Stomach smooth muscle (tissue), 2 donors: Measurements from ENCODE around the gene DMXL1.

Experiments used
- H3K27ac ChIP-seq: one replicate; pipeline ENCODE4 v1.7.0; 2013; ENCODE audit warnings: mild to moderate bottlenecking, low read length, inconsistent platforms
- H3K27me3 ChIP-seq, 2 donors: one replicate each; pipeline ENCODE4 v1.7.0; 2013; ENCODE audit warnings: low read length in 2 of 2; ENCODE audit not compliant: insufficient read depth in 2 of 2, control insufficient read depth in 1 of 2
- H3K36me3 ChIP-seq, 2 donors: one replicate each; pipeline ENCODE4 v1.7.0; 2013; ENCODE audit warnings: low read length in 2 of 2; ENCODE audit not compliant: control insufficient read depth in 2 of 2, insufficient read depth in 2 of 2
- H3K4me1 ChIP-seq: one replicate; pipeline ENCODE4 v1.7.0; 2013; ENCODE audit warnings: low read length; ENCODE audit not compliant: control insufficient read depth, insufficient read depth
- H3K4me3 ChIP-seq, 2 donors: one replicate each; pipeline ENCODE4 v1.7.0; 2013; ENCODE audit warnings: low read length in 2 of 2
- H3K9ac ChIP-seq, 2 donors: one replicate each; pipeline ENCODE4 v1.7.0; 2013; ENCODE audit warnings: low read length in 2 of 2, mild to moderate bottlenecking in 1 of 2
- H3K9me3 ChIP-seq, 2 donors: one replicate each; pipeline ENCODE4 v1.7.0; 2013; ENCODE audit warnings: low read length in 2 of 2; ENCODE audit not compliant: control insufficient read depth in 2 of 2
- donor health status: healthy.
- donor health status: Pancreatic carcinoma.

DMXL1 gene

DNA sequence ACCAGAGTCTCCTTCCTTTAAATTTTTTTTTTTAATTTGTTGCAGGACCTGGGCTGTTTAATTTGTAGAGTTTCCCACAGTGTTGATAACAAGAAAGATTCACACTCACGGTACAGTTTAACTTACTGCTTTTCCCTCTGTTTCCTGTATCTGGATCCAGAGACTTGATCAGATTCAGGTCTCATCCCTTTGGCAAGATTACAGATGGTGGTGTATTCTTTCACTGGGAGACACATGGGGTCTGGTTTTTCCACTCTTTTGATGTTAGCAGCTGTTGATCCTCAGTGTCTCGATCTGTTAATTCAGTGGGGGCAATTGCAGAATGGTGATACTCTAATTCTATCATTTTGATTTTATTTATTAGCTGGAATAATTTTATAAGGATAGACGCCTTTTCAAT lies 209.5 kb downstream of the DMXL1 start:
- H3K4me3 ChIP-seq = no peak overlapping the region
- H3K27ac ChIP-seq = no peak overlapping the region
- H3K4me1 ChIP-seq = no peaks in the 10 kb centered on the region
- H3K9me3 ChIP-seq = no peaks in the 10 kb centered on the region
- no peaks in the 10 kb centered on the region for H3K27me3 ChIP-seq
- no peaks in the 10 kb centered on the region for H3K36me3 ChIP-seq
- H3K9ac ChIP-seq = no peak overlapping the region

GRCh38 chr5:119282628-119283027 lies 211.7 kb downstream of the DMXL1 start:
- no peak overlapping the region for H3K9ac ChIP-seq
- H3K4me1 ChIP-seq = no peaks in the 10 kb centered on the region
- H3K36me3 ChIP-seq = no peaks in the 10 kb centered on the region
- no peaks in the 10 kb centered on the region for H3K27me3 ChIP-seq
- H3K4me3 ChIP-seq = no peak overlapping the region
- no peaks in the 10 kb centered on the region for H3K9me3 ChIP-seq
- no peak overlapping the region for H3K27ac ChIP-seq

GRCh38 chr5:119284031-119284430 lies 213.1 kb downstream of the DMXL1 start:
- no peak overlapping the region for H3K9ac ChIP-seq
- no peaks in the 10 kb centered on the region for H3K9me3 ChIP-seq
- no peaks in the 10 kb centered on the region for H3K36me3 ChIP-seq
- no peak overlapping the region for H3K27ac ChIP-seq
- no peaks in the 10 kb centered on the region for H3K27me3 ChIP-seq
- H3K4me1 ChIP-seq = no peaks in the 10 kb centered on the region
- H3K4me3 ChIP-seq = no peak overlapping the region

- H3K9me3 ChIP-seq = no peaks in the 10 kb centered on the region
- H3K9ac ChIP-seq = no peak overlapping the region
- H3K27ac ChIP-seq = no peak overlapping the region
- no peaks in the 10 kb centered on the region for H3K36me3 ChIP-seq
- H3K4me3 ChIP-seq = no peak overlapping the region
- no peaks in the 10 kb centered on the region for H3K27me3 ChIP-seq
- peaks cover 2% of the 10 kb centered on the region for H3K4me1 ChIP-seq
These were observed 214.4 kb downstream of the DMXL1 start for GRCh38 chr5:119285070-119285916.

GRCh38 chr5:119286511-119287488 lies 215.9 kb downstream of the DMXL1 start:
- Histone ChIP-seq H3K36me3 (no peaks in the 10 kb centered on the region), H3K4me3 (no peak overlapping the region), H3K9ac (no peak overlapping the region), H3K27ac (no peak overlapping the region), H3K27me3 (no peaks in the 10 kb centered on the region), H3K9me3 (no peaks in the 10 kb centered on the region), H3K4me1 (peaks cover 3% of the 10 kb centered on the region)

DNA sequence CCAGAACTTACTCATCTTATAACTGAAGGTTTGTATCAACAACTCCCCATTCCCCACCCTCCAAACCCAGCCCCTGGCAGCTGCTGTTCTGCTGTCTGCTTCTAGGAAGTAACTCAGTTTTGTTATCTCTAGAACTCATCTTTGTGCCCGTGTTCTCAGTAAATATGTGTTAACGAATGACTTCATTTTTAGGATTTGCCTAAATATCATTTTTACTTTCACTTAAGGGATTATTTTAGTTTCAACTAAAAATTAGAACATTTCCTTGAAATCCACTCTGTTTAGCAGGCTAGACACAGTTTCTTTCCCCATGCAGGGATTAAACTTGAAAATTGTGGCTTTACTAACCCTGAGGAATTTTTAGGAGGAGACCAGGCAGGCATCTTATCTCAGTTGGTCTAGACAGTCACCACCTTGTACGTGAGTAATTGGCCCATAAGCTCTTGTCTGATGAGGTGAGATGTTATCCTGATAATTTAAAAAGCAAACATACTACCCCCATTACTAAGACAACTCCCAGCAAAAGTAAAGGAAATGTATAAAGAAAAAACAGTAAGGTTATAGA lies 216.7 kb downstream of the DMXL1 start:
- Histone ChIP-seq H3K27ac (no peak overlapping the region), H3K27me3 (no peaks in the 10 kb centered on the region), H3K4me3 (no peak overlapping the region), H3K36me3 (no peaks in the 10 kb centered on the region), H3K9ac (peak overlapping the region in 1 of 2 donors; percentile 29), H3K4me1 (peaks cover 3% of the 10 kb centered on the region), H3K9me3 (no peaks in the 10 kb centered on the region)

GRCh38 chr5:119288379-119289033 lies 217.6 kb downstream of the DMXL1 start:
- H3K27ac ChIP-seq = no peak overlapping the region
- H3K36me3 ChIP-seq = no peaks in the 10 kb centered on the region
- no peak overlapping the region for H3K9ac ChIP-seq
- H3K9me3 ChIP-seq = no peaks in the 10 kb centered on the region
- H3K4me1 ChIP-seq = peaks cover 3% of the 10 kb centered on the region
- H3K27me3 ChIP-seq = no peaks in the 10 kb centered on the region
- H3K4me3 ChIP-seq = no peak overlapping the region

GRCh38 chr5:119289438-119290044 lies 218.7 kb downstream of the DMXL1 start:
- peaks cover 3% of the 10 kb centered on the region for H3K4me1 ChIP-seq
- H3K27me3 ChIP-seq = no peaks in the 10 kb centered on the region
- no peaks in the 10 kb centered on the region for H3K9me3 ChIP-seq
- no peak overlapping the region for H3K27ac ChIP-seq
- no peak overlapping the region for H3K4me3 ChIP-seq
- no peak overlapping the region for H3K9ac ChIP-seq
- H3K36me3 ChIP-seq = no peaks in the 10 kb centered on the region

DNA sequence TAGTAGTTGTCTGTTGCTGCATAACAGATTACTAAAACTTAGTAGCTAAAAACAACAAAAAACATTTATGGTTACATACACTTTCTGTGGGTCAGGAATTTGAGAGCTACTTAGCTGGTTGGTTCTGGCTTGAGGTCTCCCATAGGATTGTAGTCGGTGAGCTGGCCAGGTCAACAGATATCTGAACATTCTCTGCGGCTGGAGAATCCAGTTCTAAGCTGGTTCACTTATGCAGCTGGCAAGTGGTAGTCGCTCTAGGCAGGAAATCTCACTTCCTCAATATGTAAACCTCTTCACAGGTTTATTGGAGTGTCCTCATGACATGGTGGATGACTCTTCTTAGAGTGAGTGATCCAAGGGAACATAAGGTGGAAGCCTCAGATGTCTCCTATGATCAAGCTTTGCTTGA lies 219.3 kb downstream of the DMXL1 start:
- Histone ChIP-seq H3K27me3 (no peaks in the 10 kb centered on the region), H3K4me1 (peaks cover 3% of the 10 kb centered on the region), H3K27ac (no peak overlapping the region), H3K9me3 (no peaks in the 10 kb centered on the region), H3K36me3 (no peaks in the 10 kb centered on the region), H3K4me3 (no peak overlapping the region), H3K9ac (no peak overlapping the region)

- peaks cover 3% of the 10 kb centered on the region for H3K4me1 ChIP-seq
- no peaks in the 10 kb centered on the region for H3K36me3 ChIP-seq
- no peak overlapping the region for H3K9ac ChIP-seq
- H3K9me3 ChIP-seq = no peaks in the 10 kb centered on the region
- no peaks in the 10 kb centered on the region for H3K27me3 ChIP-seq
- no peak overlapping the region for H3K27ac ChIP-seq
- H3K4me3 ChIP-seq = no peak overlapping the region
These were observed 219.7 kb downstream of the DMXL1 start for GRCh38 chr5:119290607-119291006.
